H1 (cell line): ENCODE data around the gene ZFAND3. TPM values are rescaled to one million over a fixed set of nuclear protein-coding genes. Genes with fewer than 3 reads are reported as not detected.
A peak's percentile ranks its signal among the peaks of the same experiment; 100 is the strongest.

Experiments used
- CTCF ChIA-PET: fragments of 300-600 bp; sonication (Branson Sonifier 250); formaldehyde crosslinking; loops from one replicate; lab custom pipeline; 2021; ENCODE audit not compliant: partially characterized antibody; lab: Charles Lee
- POLR2A ChIA-PET: fragments of 300-600 bp; sonication (Branson Sonifier 250); formaldehyde crosslinking; loops from one replicate; lab custom pipeline; 2021; ENCODE audit warnings: inconsistent platforms; ENCODE audit not compliant: partially characterized antibody; lab: Charles Lee
- DNase-seq, 2 experiments: peaks; one replicate each; pipeline versions ENCODE4 v3.0.0 to v3.0.0-alpha.2; 2010 to 2022; ENCODE audit warnings: low spot score in 2 of 2, low read depth in 1 of 2, mixed read lengths in 1 of 2
- FAIRE-seq: peaks from 2 replicates; lab custom pipeline; 2011; peaks lifted over from hg19 to GRCh38; lab: Jason Lieb, UNC
- H2AFZ ChIP-seq: 2 replicates; pipeline ENCODE4 v1.8.1; 2012; ENCODE audit warnings: low read length, inconsistent platforms
- H2AK5ac ChIP-seq: 2 replicates; pipeline ENCODE4 v1.6.1; 2013; ENCODE audit warnings: low read depth, low read length
- H2BK120ac ChIP-seq: replicated peaks from 2 replicates; pipeline ENCODE3; 2013; ENCODE audit warnings: low read depth, low read length, inconsistent platforms
- H2BK12ac ChIP-seq: 2 replicates; pipeline ENCODE4 v1.6.1; 2013; ENCODE audit warnings: low read depth, low read length
- H2BK15ac ChIP-seq: 2 replicates; pipeline ENCODE4 v1.6.1; 2013; ENCODE audit warnings: low read length
- H2BK20ac ChIP-seq: 2 replicates; pipeline ENCODE4 v1.6.1; 2013; ENCODE audit warnings: low read length
- H2BK5ac ChIP-seq: 2 replicates; pipeline ENCODE4 v1.6.1; 2013; ENCODE audit warnings: low read depth, low read length
- H3K14ac ChIP-seq: 2 replicates; pipeline ENCODE4 v1.6.1; 2013; ENCODE audit warnings: inconsistent platforms; ENCODE audit not compliant: insufficient read length
- H3K18ac ChIP-seq: 2 replicates; pipeline ENCODE4 v1.6.1; 2013; ENCODE audit warnings: low read length; ENCODE audit errors: extremely low read depth
- H3K23ac ChIP-seq: 2 replicates; pipeline ENCODE4 v1.6.1; 2013; ENCODE audit warnings: inconsistent platforms; ENCODE audit not compliant: insufficient read length
- H3K23me2 ChIP-seq: 2 replicates; pipeline ENCODE4 v1.6.1; 2013; ENCODE audit warnings: low read depth, low read length
- H3K27ac ChIP-seq: 2 replicates; pipeline ENCODE4 v1.6.1; 2011; ENCODE audit warnings: low read depth, low read length, inconsistent platforms
- H3K27me3 ChIP-seq, 4 experiments: replicated peaks in 1 of 4; 1 replicate in 1 of 4; 2 replicates in 3 of 4; pipeline versions ENCODE4 v1.6.1 to v1.8.1; 2011 to 2013; ENCODE audit warnings: low read length in 3 of 4, mild to moderate bottlenecking in 3 of 4, inconsistent platforms in 2 of 4, mixed read lengths in 2 of 4, moderate library complexity in 1 of 4; ENCODE audit not compliant: control insufficient read depth in 3 of 4, insufficient read depth in 3 of 4; ENCODE audit errors: extremely low read depth in 1 of 4
- H3K36me3 ChIP-seq, 4 experiments: 2 replicates each; pipeline versions ENCODE4 v1.6.1 to v1.8.1; 2011 to 2013; ENCODE audit warnings: mild to moderate bottlenecking in 4 of 4, low read length in 3 of 4, moderate library complexity in 2 of 4, control low read depth in 1 of 4, inconsistent platforms in 1 of 4; ENCODE audit not compliant: insufficient read depth in 4 of 4, control insufficient read depth in 2 of 4
- H3K4ac ChIP-seq: replicated peaks from 2 replicates; pipeline ENCODE3; 2013; ENCODE audit warnings: low read length, low read depth, mixed read lengths, inconsistent platforms; ENCODE audit not compliant: insufficient read length
- H3K4me1 ChIP-seq, 4 experiments: replicated peaks in 1 of 4; 1 replicate in 1 of 4; 2 replicates in 3 of 4; pipeline versions ENCODE4 v1.6.1 to v1.8.1; 2011 to 2013; ENCODE audit warnings: low read length in 3 of 4, inconsistent platforms in 2 of 4, mixed read lengths in 1 of 4; ENCODE audit not compliant: insufficient read depth in 4 of 4, control insufficient read depth in 3 of 4
- H3K4me2 ChIP-seq, 2 experiments: 2 replicates each; pipeline versions ENCODE4 v1.6.1 to v1.8.1; 2011 to 2013; ENCODE audit warnings: low read depth in 2 of 2, low read length in 2 of 2, control low read depth in 1 of 2, inconsistent platforms in 1 of 2, mild to moderate bottlenecking in 1 of 2; ENCODE audit not compliant: insufficient read depth in 1 of 2
- H3K4me3 ChIP-seq, 4 experiments: fragments of 200-600, 300-600 bp in 1 of 4; sonication (generic), shearing (Covaris generic), sonication (Bioruptor Twin) in 1 of 4; 2 replicates each; pipeline versions ENCODE4 v1.5.1 to v1.8.1; 2011 to 2016; ENCODE audit warnings: low read length in 4 of 4, low read depth in 3 of 4, control low read depth in 2 of 4, inconsistent platforms in 2 of 4, mild to moderate bottlenecking in 2 of 4, mixed read lengths in 1 of 4, moderate library complexity in 1 of 4; ENCODE audit not compliant: insufficient read depth in 2 of 4; ENCODE audit errors: extremely low read depth in 1 of 4
- H3K56ac ChIP-seq: replicated peaks from 2 replicates; pipeline ENCODE3; 2013; ENCODE audit warnings: low read depth, mild to moderate bottlenecking, mixed read lengths, low read length, inconsistent platforms; ENCODE audit not compliant: insufficient read length
- H3K79me1 ChIP-seq: 2 replicates; pipeline ENCODE4 v1.6.1; 2013; ENCODE audit warnings: low read depth, low read length, control low read depth
- H3K79me2 ChIP-seq, 2 experiments: 2 replicates each; pipeline versions ENCODE4 v1.6.1 to v1.8.1; 2012 to 2013; ENCODE audit warnings: low read length in 2 of 2, mild to moderate bottlenecking in 2 of 2, inconsistent platforms in 1 of 2; ENCODE audit not compliant: insufficient read depth in 2 of 2, control insufficient read depth in 1 of 2
- H3K9ac ChIP-seq, 4 experiments: replicated peaks in 1 of 4; 1 replicate in 1 of 4; 2 replicates in 3 of 4; pipeline versions ENCODE4 v1.6.1 to v1.8.1; 2011 to 2013; ENCODE audit warnings: low read depth in 3 of 4, low read length in 3 of 4, control low read depth in 2 of 4, mild to moderate bottlenecking in 2 of 4, moderate library complexity in 2 of 4, inconsistent platforms in 1 of 4; ENCODE audit errors: extremely low read depth in 1 of 4
- H3K9me3 ChIP-seq, 2 experiments: 2 replicates each; pipeline versions ENCODE4 v1.6.1 to v1.8.1; 2012 to 2013; ENCODE audit warnings: mild to moderate bottlenecking in 2 of 2, moderate library complexity in 2 of 2, control low read depth in 1 of 2, inconsistent platforms in 1 of 2, low read depth in 1 of 2, low read length in 1 of 2, mixed read lengths in 1 of 2; ENCODE audit not compliant: insufficient read depth in 2 of 2
- H4K20me1 ChIP-seq, 2 experiments: replicated peaks in 1 of 2; 2 replicates each; pipeline versions ENCODE3 to v1.8.1; 2011 to 2013; ENCODE audit warnings: inconsistent platforms in 2 of 2, low read length in 2 of 2, mild to moderate bottlenecking in 1 of 2; ENCODE audit not compliant: insufficient read depth in 2 of 2, control insufficient read depth in 1 of 2
- H4K5ac ChIP-seq: 2 replicates; pipeline ENCODE4 v1.6.1; 2013; ENCODE audit warnings: low read length, low read depth, mixed read lengths, inconsistent platforms; ENCODE audit not compliant: insufficient read length
- H4K8ac ChIP-seq: 2 replicates; pipeline ENCODE4 v1.8.0; 2013; ENCODE audit warnings: mild to moderate bottlenecking, moderate library complexity, low read length, inconsistent platforms; ENCODE audit not compliant: insufficient read depth; ENCODE audit errors: extremely low read depth
- H4K91ac ChIP-seq: replicated peaks from 2 replicates; pipeline ENCODE3; 2013; ENCODE audit warnings: low read length, mixed read lengths, inconsistent platforms; ENCODE audit not compliant: insufficient read length
- E2F6 ChIP-seq: IDR thresholded peaks from 2 replicates; pipeline ENCODE4 v1.6.1; 2012; ENCODE audit warnings: inconsistent platforms
- HDAC6 ChIP-seq: IDR thresholded peaks from one replicate; pipeline ENCODE4 v1.7.1; 2012; ENCODE audit warnings: low read depth, mild to moderate bottlenecking, inconsistent platforms, low read length, moderate library complexity
- RAD21 ChIP-seq, 2 experiments: IDR thresholded peaks in 1 of 2; conservative IDR thresholded peaks in 1 of 2; 2 replicates each; pipeline ENCODE4 v1.6.1; 2011; ENCODE audit warnings: low read depth in 2 of 2, low read length in 2 of 2, improper control_type of control experiment in 1 of 2, inconsistent platforms in 1 of 2, mild to moderate bottlenecking in 1 of 2, moderate library complexity in 1 of 2
- WGBS, 2 experiments: shearing (Covaris generic) in 1 of 2; methylation state at CpG; one replicate each; pipeline versions ENCODE4 v1.1.6 to v1.1.7; 2013 to 2015; ENCODE audit warnings: low lambda C conversion rate in 2 of 2, mixed read lengths in 2 of 2, inconsistent platforms in 1 of 2, low coverage in 1 of 2, missing lambda C conversion rate in 1 of 2; ENCODE audit not compliant: insufficient replicate concordance in 2 of 2, insufficient coverage in 1 of 2, insufficient read length in 1 of 2; ENCODE audit errors: extremely low coverage in 1 of 2, missing lambda C conversion rate in 1 of 2; 5-methylcytosine and 5-hydroxymethylcytosine counted together
- polyA plus RNA-seq, 7 experiments: library from polyadenylated mRNA; depleted of rRNA in 3 of 7; stranded (reverse) in 5 of 7; unstranded in 2 of 7; fragments of >200 nt in 5 of 7; fragments of 200-250 nt in 2 of 7; gene quantifications; 1 replicate in 5 of 7; 2 replicates in 1 of 7; 4 replicates in 1 of 7; pipeline versions ENCODE4 v1.2.1 to v1.2.3, GENCODE V29; 2011 to 2013; ENCODE audit warnings: missing spikeins in 2 of 7, mixed read lengths in 2 of 7
- total RNA-seq: library from RNA; stranded (reverse); fragmentation: NEBNext Ultra II Directional; extraction: Animal tissue kit (Norgen Biotek cat#: 25700); gene quantifications from 2 replicates; pipeline ENCODE4 v1.2.1, GENCODE V29; 2021
- TF ChIP-seq, protein P1 (sequence below), 3 experiments: IDR thresholded peaks; 1 replicate in 2 of 3; 2 replicates in 1 of 3; pipeline versions ENCODE4 v1.5.1 to v1.6.1; 2011; ENCODE audit warnings: low read length in 3 of 3, mild to moderate bottlenecking in 3 of 3, inconsistent platforms in 2 of 3, low read depth in 1 of 3, moderate library complexity in 1 of 3; ENCODE audit not compliant: insufficient read depth in 1 of 3; ENCODE audit errors: control extremely low read depth in 1 of 3

ZFAND3 gene
- total and polyA plus RNA-seq, 2 of the 8 experiments (the other 6 are each of a cell fraction or from before 2014, with no cell fraction given): 13.0 to 51.3 TPM

DNA sequence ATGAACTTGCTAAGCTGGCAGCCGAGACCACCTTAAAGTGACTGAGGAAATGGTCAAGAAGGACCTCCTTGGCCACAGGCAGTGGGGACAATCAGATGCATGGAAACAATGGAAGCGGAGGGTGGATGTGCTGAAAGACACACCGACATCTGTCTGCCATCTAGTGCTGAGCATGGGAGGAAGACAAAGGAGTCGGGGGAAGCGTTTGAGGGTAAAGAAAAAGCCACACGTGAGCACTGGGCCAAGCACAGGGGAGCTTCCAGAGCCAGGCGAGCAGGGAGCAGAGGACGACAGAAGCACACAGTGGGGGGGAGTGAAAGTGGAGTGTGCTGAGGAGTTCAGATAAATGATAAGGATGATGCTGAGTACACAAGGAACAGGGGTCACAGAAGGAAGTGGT, 367.8 kb downstream of the ZFAND3 start:
- H3K79me2 ChIP-seq: no peaks in the 10 kb centered on the region
- H3K23me2 ChIP-seq: no peaks in the 10 kb centered on the region
- H3K14ac ChIP-seq: no peak overlapping the region
- H3K9me3 ChIP-seq: no peaks in the 10 kb centered on the region
- H3K18ac ChIP-seq: no peak overlapping the region
- 44% methylated on average over 8 of the region's 8 CpGs; no CpG with 5 or more reads in 1 of the 2 experiments for WGBS, 2 experiments
- H2AFZ ChIP-seq: peak overlapping the region; percentile 75; the same call in 1 of the 2 replicates
- no peaks in the 10 kb centered on the region for H3K79me1 ChIP-seq
- H3K27ac ChIP-seq: no peak overlapping the region
- no peak overlapping the region for H3K56ac ChIP-seq
- H2BK12ac ChIP-seq: no peak overlapping the region; the same call in 1 of the 2 replicates
- H2BK15ac ChIP-seq: no peak overlapping the region; the same call in 1 of the 2 replicates
- no peak overlapping the region for H3K4me2 ChIP-seq
- H3K36me3 ChIP-seq: no peaks in the 10 kb centered on the region
- H2BK20ac ChIP-seq: no peak overlapping the region
- no peak overlapping the region for H4K91ac ChIP-seq
- no peaks in the 10 kb centered on the region for H4K20me1 ChIP-seq
- H3K27me3 ChIP-seq: no peaks in the 10 kb centered on the region
- H3K4me3 ChIP-seq: no peak overlapping the region
- H3K23ac ChIP-seq: no peak overlapping the region
- H2BK120ac ChIP-seq: no peak overlapping the region
- DNase-seq: no peak
- TF ChIP-seq, protein P1, sequence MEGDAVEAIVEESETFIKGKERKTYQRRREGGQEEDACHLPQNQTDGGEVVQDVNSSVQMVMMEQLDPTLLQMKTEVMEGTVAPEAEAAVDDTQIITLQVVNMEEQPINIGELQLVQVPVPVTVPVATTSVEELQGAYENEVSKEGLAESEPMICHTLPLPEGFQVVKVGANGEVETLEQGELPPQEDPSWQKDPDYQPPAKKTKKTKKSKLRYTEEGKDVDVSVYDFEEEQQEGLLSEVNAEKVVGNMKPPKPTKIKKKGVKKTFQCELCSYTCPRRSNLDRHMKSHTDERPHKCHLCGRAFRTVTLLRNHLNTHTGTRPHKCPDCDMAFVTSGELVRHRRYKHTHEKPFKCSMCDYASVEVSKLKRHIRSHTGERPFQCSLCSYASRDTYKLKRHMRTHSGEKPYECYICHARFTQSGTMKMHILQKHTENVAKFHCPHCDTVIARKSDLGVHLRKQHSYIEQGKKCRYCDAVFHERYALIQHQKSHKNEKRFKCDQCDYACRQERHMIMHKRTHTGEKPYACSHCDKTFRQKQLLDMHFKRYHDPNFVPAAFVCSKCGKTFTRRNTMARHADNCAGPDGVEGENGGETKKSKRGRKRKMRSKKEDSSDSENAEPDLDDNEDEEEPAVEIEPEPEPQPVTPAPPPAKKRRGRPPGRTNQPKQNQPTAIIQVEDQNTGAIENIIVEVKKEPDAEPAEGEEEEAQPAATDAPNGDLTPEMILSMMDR (IDR thresholded peaks at IDR 0.05; ENCODE audit: control extremely low read depth in 1 of 3, insufficient read depth in 1 of 3, low read depth in 1 of 3, low read length in 3 of 3): peak; percentile 12 to 48 (median 35); a peak in 2 of 4 replicates
- TF ChIP-seq HDAC6 (no peak), RAD21 (IDR thresholded peaks at IDR 0.05 in 1 of 2, conservative IDR thresholded peaks at IDR 0.05 in 1 of 2; ENCODE audit: low read depth in 2 of 2, low read length in 2 of 2) (peak; percentile 60 to 69), E2F6 (no peak)
- TF ChIP-seq, all 59 proteins: peak for 2
- no peak overlapping the region for H3K9ac ChIP-seq
- CTCF ChIA-PET: interaction anchor here (0.7 to 3.1 kb wide), 14 partner anchors 11 to 288 kb away, joined by 3 to 12 read pairs (median 4); no protein-coding TSS in a partner anchor
- peaks cover 3 to 20% (median 11%) of the 10 kb centered on the region in 4 experiments for H3K4me1 ChIP-seq
- POLR2A ChIA-PET: interaction anchor here (0.8 to 1.4 kb wide), 4 partner anchors 10 to 31 kb away, joined by 3 to 4 read pairs (median 4); no protein-coding TSS in a partner anchor
- no peak for FAIRE-seq
- H2AK5ac ChIP-seq: 0 out of 2 replicates have a peak overlapping the region, but pooled peaks have one; percentile 54
- H2BK5ac ChIP-seq: no peak overlapping the region
- H3K4ac ChIP-seq: no peak overlapping the region
- H4K8ac ChIP-seq: no peak overlapping the region
- H4K5ac ChIP-seq: no peak overlapping the region
